Suppressor macrophage (primary cell): ENCODE results near the gene TCF20.

Experiments used
- DNase-seq, 4 experiments: peaks; one replicate each; pipeline ENCODE4 v3.0.0-alpha.2; 2020 to 2022

The TCF20 gene

GRCh38 chr22:42300259-42301076 lies 30.0 kb upstream of the TCF20 start:
- peak in 3 of 4 experiments; percentile 23 to 45 (median 37) for DNase-seq

- peak; percentile 35 to 66 (median 48) for DNase-seq
Measured at GRCh38 chr22:42299586-42300258, 29.3 kb upstream of the TCF20 start.

GRCh38 chr22:42298746-42299145 lies 28.3 kb upstream of the TCF20 start:
- peak in 2 of 4 experiments; percentile 16 to 20 for DNase-seq

GRCh38 chr22:42297778-42298177 lies 27.3 kb upstream of the TCF20 start:
- DNase-seq = no peak

- no peak for DNase-seq
Measured at GRCh38 chr22:42296883-42297282, 26.4 kb upstream of the TCF20 start.

- DNase-seq = peak in 3 of 4 experiments; percentile 20 to 45 (median 33)
Measured at GRCh38 chr22:42296381-42296853, 26.0 kb upstream of the TCF20 start.

GRCh38 chr22:42294034-42294985 lies 23.9 kb upstream of the TCF20 start:
- peak; percentile 45 to 79 (median 56) for DNase-seq

- no peak for DNase-seq
Measured at GRCh38 chr22:42292732-42293520, 22.5 kb upstream of the TCF20 start.

- DNase-seq = no peak
Measured at GRCh38 chr22:42291287-42291686, 20.8 kb upstream of the TCF20 start.

GRCh38 chr22:42289671-42290541 lies 19.5 kb upstream of the TCF20 start:
- DNase-seq = no peak

- no peak for DNase-seq
Measured at GRCh38 chr22:42288791-42289190, 18.3 kb upstream of the TCF20 start.

- no peak for DNase-seq
Measured at GRCh38 chr22:42287174-42287890, 16.9 kb upstream of the TCF20 start.

- no peak for DNase-seq
Measured at GRCh38 chr22:42286205-42286604, 15.8 kb upstream of the TCF20 start.

- no peak for DNase-seq
Measured at GRCh38 chr22:42285604-42286003, 15.2 kb upstream of the TCF20 start.

GRCh38 chr22:42284643-42285181 lies 14.3 kb upstream of the TCF20 start:
- DNase-seq = no peak

- DNase-seq = no peak
Measured at GRCh38 chr22:42284202-42284591, 13.7 kb upstream of the TCF20 start.

- DNase-seq = peak; percentile 36 to 53 (median 37)
Measured at GRCh38 chr22:42283278-42284201, 13.1 kb upstream of the TCF20 start.

GRCh38 chr22:42282943-42283277 lies 12.5 kb upstream of the TCF20 start:
- peak in 1 of 4 experiments; percentile 9 for DNase-seq
